Endothelial cell (in vitro differentiated cells): ENCODE measurements around the gene EMC10. TPM values are rescaled to one million over a fixed set of nuclear protein-coding genes. Genes with fewer than 3 reads are reported as not detected.
"Not testable (repeated sequence)": the region's sequence is repeated elsewhere in the genome, so short reads cannot be mapped to it uniquely, and the experiment has no call there.

ENCODE experiments used
- DNase-seq: peaks from one replicate; pipeline ENCODE4 v3.0.0; 2021; ENCODE audit warnings: low spot score
- H3K27ac Mint-ChIP-seq: one replicate; pipeline ENCODE4 v1.8.0; 2021; ENCODE audit warnings: mixed read lengths, inconsistent platforms; ENCODE audit not compliant: unreplicated experiment
- H3K27me3 Mint-ChIP-seq: one replicate; pipeline ENCODE4 v1.8.0; 2021; ENCODE audit warnings: mild to moderate bottlenecking, moderate library complexity, mixed read lengths, inconsistent platforms; ENCODE audit not compliant: unreplicated experiment
- H3K36me3 Mint-ChIP-seq: one replicate; pipeline ENCODE4 v1.8.0; 2021; ENCODE audit warnings: mild to moderate bottlenecking, low read depth, mixed read lengths, inconsistent platforms; ENCODE audit not compliant: unreplicated experiment
- H3K4me1 Mint-ChIP-seq: one replicate; pipeline ENCODE4 v1.8.0; 2021; ENCODE audit warnings: mild to moderate bottlenecking, mixed read lengths, inconsistent platforms; ENCODE audit not compliant: unreplicated experiment
- H3K4me3 Mint-ChIP-seq: one replicate; pipeline ENCODE4 v1.8.0; 2021; ENCODE audit warnings: mild to moderate bottlenecking, mixed read lengths, inconsistent platforms; ENCODE audit not compliant: unreplicated experiment
- H3K9me3 Mint-ChIP-seq: one replicate; pipeline ENCODE4 v1.8.0; 2021; ENCODE audit warnings: mixed read lengths, inconsistent platforms; ENCODE audit not compliant: unreplicated experiment
- total RNA-seq: library from RNA; stranded (reverse); fragmentation: NEBNext Ultra II Directional; extraction: Animal tissue kit (Norgen Biotek cat#: 25700); gene quantifications from one replicate; pipeline ENCODE4 v1.2.1, GENCODE V29; 2021; ENCODE audit not compliant: unreplicated experiment
- TF ChIP-seq, protein P1 (sequence below): fragments of 200-600 bp; sonication (generic); IDR thresholded peaks from one replicate; pipeline ENCODE4 v1.5.0; 2021; ENCODE audit warnings: antibody characterized with exemption; ENCODE audit not compliant: unreplicated experiment

The EMC10 gene
- total RNA-seq, 1 donor from 2014 or later, result 0.21 TPM

DNA sequence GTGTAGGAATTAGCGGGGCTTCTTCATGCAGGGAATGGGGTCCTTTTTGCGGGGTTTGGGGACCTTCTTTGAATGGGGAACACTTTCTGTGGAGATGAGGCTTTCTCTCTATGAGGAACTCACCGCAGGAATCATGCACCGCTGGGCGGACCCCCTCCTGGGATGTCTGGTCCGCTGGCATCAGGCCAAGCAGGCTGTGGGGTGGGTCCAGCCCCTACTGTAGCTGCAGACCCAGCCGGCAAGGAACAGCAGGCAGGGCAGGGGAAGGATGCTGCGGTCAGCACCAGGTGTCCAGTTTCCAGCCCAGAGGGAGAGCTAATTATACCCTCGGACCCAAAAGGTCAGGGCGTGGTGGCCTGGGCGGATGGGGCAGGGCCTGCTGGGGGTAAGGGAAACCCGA lies 41.8 kb upstream of the EMC10 start:
- Mint-ChIP-seq H3K27ac (no peak overlapping the region), H3K4me1 (peaks cover 4% of the 10 kb centered on the region), H3K36me3 (no peaks in the 10 kb centered on the region), H3K4me3 (no peak overlapping the region), H3K9me3 (peaks cover 13% of the 10 kb centered on the region), H3K27me3 (peaks cover 16% of the 10 kb centered on the region)
- TF ChIP-seq, protein P1, sequence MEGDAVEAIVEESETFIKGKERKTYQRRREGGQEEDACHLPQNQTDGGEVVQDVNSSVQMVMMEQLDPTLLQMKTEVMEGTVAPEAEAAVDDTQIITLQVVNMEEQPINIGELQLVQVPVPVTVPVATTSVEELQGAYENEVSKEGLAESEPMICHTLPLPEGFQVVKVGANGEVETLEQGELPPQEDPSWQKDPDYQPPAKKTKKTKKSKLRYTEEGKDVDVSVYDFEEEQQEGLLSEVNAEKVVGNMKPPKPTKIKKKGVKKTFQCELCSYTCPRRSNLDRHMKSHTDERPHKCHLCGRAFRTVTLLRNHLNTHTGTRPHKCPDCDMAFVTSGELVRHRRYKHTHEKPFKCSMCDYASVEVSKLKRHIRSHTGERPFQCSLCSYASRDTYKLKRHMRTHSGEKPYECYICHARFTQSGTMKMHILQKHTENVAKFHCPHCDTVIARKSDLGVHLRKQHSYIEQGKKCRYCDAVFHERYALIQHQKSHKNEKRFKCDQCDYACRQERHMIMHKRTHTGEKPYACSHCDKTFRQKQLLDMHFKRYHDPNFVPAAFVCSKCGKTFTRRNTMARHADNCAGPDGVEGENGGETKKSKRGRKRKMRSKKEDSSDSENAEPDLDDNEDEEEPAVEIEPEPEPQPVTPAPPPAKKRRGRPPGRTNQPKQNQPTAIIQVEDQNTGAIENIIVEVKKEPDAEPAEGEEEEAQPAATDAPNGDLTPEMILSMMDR, result no peak
- DNase-seq, result no peak

DNA sequence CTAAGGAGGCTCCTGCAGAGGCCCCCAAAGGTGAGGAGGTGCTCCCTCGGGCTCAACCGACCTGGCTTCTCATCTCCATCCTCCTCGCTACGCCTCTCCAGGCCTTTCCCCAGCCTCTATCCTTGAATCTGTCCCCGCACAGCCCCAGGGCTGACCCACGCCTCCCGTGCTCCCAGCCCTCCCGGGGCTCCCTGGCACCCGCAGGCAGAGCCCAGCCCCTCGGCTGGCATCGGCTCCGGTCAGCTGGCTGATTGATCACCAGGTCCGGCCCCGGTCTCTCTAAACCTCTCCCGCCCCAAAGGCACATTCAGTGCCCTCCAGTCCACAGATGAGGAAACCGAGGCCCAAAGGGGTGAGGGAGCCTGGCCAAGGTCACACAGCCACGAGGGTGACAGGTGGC lies 41.1 kb upstream of the EMC10 start:
- Mint-ChIP-seq H3K9me3 (peaks cover 18% of the 10 kb centered on the region), H3K27ac (no peak overlapping the region), H3K27me3 (peaks cover 15% of the 10 kb centered on the region), H3K4me1 (peaks cover 4% of the 10 kb centered on the region), H3K4me3 (no peak overlapping the region), H3K36me3 (peaks cover 4% of the 10 kb centered on the region)
- DNase-seq, result no peak
- TF ChIP-seq, protein P1, result no peak

- Mint-ChIP-seq H3K9me3 (peaks cover 18% of the 10 kb centered on the region), H3K36me3 (peaks cover 4% of the 10 kb centered on the region), H3K27me3 (peaks cover 15% of the 10 kb centered on the region), H3K4me1 (peaks cover 4% of the 10 kb centered on the region), H3K4me3 (no peak overlapping the region), H3K27ac (no peak overlapping the region)
- no peak for DNase-seq
- TF ChIP-seq, protein P1, result no peak
These were observed 40.7 kb upstream of the EMC10 start for GRCh38 chr19:50435627-50436026.

DNA sequence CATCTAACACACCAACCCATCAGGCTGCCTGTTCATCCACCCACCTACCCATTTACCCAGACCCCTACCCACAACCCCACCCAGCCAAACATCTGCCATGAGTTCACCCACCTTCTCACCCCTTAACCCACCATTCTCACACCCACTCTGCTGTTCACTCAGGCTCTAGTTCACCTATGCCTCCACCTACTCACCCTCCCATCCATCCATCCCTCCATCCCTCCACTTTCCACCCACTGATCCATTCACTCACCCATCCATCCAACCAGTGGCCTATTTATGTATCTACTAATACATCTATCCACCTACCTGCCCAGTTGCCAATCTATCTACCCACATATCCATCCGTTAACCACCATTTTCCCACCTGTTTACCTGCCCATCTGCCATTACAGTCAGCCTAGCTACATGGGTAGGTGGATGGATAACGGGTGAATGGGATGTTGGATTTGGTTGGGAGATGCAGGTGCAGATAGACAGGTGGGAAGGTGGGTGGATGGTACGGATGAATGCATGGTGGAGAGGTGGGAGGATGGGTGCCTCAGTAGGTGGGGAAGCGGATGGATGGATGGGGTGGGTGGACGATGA lies 38.4 kb upstream of the EMC10 start:
- Mint-ChIP-seq H3K27ac (no peak overlapping the region), H3K36me3 (peaks cover 4% of the 10 kb centered on the region), H3K4me1 (no peaks in the 10 kb centered on the region), H3K9me3 (peaks cover 17% of the 10 kb centered on the region), H3K4me3 (no peak overlapping the region), H3K27me3 (peaks cover 14% of the 10 kb centered on the region)
- TF ChIP-seq, protein P1, result no peak
- DNase-seq, result no peak

DNA sequence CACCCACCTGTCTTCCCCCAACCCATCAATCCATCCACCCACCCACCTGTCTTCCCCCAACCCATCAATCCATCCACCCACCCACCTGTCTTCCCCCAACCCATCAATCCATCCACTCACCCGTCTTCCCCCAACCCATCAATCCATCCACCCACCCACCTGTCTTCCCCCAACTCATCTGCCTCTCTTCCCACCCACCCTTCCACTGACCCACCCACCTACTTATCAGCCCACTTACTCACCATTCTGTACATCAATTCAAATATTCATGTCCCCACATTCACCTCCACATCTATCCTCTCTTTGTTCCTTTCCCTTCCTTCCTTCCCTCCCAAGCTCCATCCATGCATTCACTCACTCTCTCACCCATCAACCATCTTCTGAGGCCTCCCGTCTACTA lies 37.2 kb upstream of the EMC10 start:
- not testable (repeated sequence) for H3K4me1 Mint-ChIP-seq, H3K4me3 Mint-ChIP-seq, H3K27ac Mint-ChIP-seq, DNase-seq
- Mint-ChIP-seq H3K9me3 (peaks cover 17% of the 10 kb centered on the region), H3K36me3 (peaks cover 13% of the 10 kb centered on the region), H3K27me3 (peaks cover 12% of the 10 kb centered on the region)
